ENCODE measurements around the gene KIAA0232. TPM values are rescaled to one million over a fixed set of nuclear protein-coding genes. Genes with fewer than 3 reads are reported as not detected.

KIAA0232 gene
- total and polyA plus RNA-seq, 9 of the 15 experiments (the other 6 are each of a cell fraction or from before 2014, with no cell fraction given), result 3.5 to 17.4 (median 13.0) TPM

GRCh38 chr4:6782147-6782845 is at the start of gene KIAA0232 (continued):
- no peak for TF ChIP-seq THRB (CRISPR knock-in tag; conservative IDR thresholded peaks at IDR 0.05)
- TF ChIP-seq HMGXB4 (CRISPR knock-in tag; IDR thresholded peaks at IDR 0.05), result no peak; the same call in 1 of the 2 replicates
- no peak for TF ChIP-seq BDP1 (IDR thresholded peaks at IDR 0.05; ENCODE audit: insufficient read depth, insufficient read length)
- TF ChIP-seq RBFOX2 (IDR thresholded peaks at IDR 0.05; ENCODE audit: low read depth, low read length), result 0 out of 2 replicates have a peak, but pooled peaks have one; percentile 64
- no peak for TF ChIP-seq CBX8 (IDR thresholded peaks at IDR 0.05; ENCODE audit: borderline replicate concordance, extremely low read depth, low read depth, low read length, poor library complexity, severe bottlenecking)
- TF ChIP-seq, protein P1, sequence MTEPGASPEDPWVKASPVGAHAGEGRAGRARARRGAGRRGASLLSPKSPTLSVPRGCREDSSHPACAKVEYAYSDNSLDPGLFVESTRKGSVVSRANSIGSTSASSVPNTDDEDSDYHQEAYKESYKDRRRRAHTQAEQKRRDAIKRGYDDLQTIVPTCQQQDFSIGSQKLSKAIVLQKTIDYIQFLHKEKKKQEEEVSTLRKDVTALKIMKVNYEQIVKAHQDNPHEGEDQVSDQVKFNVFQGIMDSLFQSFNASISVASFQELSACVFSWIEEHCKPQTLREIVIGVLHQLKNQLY (CRISPR knock-in tag; conservative IDR thresholded peaks at IDR 0.05), result no peak
- no peak for TF ChIP-seq MBD2 (IDR thresholded peaks at IDR 0.05; ENCODE audit: borderline replicate concordance, low read depth)
- no peak for TF ChIP-seq HNRNPH1 (optimal IDR thresholded peaks at IDR 0.05; ENCODE audit: low read depth, low read length)
- TF ChIP-seq, protein P2, sequence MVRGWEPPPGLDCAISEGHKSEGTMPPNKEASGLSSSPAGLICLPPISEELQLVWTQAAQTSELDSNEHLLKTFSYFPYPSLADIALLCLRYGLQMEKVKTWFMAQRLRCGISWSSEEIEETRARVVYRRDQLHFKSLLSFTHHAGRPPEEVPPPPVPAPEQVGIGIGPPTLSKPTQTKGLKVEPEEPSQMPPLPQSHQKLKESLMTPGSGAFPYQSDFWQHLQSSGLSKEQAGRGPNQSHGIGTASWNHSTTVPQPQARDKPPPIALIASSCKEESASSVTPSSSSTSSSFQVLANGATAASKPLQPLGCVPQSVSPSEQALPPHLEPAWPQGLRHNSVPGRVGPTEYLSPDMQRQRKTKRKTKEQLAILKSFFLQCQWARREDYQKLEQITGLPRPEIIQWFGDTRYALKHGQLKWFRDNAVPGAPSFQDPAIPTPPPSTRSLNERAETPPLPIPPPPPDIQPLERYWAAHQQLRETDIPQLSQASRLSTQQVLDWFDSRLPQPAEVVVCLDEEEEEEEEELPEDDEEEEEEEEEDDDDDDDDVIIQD (CRISPR knock-in tag; IDR thresholded peaks at IDR 0.05), result no peak
- TF ChIP-seq MCM3 (IDR thresholded peaks at IDR 0.05), result no peak
- no peak for TF ChIP-seq RHOXF2B (CRISPR knock-in tag; conservative IDR thresholded peaks at IDR 0.05)
- TF ChIP-seq RREB1 (CRISPR knock-in tag; IDR thresholded peaks at IDR 0.05), result peak; percentile 52; the same call in 1 of the 2 replicates
- no peak for TF ChIP-seq ZNF133 (CRISPR knock-in tag; IDR thresholded peaks at IDR 0.05)

Data from K562 (cell line).